NCI-H69 (cell line): ENCODE data around the gene KMT2A.
"Not testable (repeated sequence)": the region's sequence is repeated elsewhere in the genome, so short reads cannot be mapped to it uniquely, and the experiment has no call there.

ENCODE experiments used
- DNase-seq: peaks from one replicate; lab custom pipeline; 2025; lab: John Stamatoyannopoulos, UW

KMT2A gene

DNA sequence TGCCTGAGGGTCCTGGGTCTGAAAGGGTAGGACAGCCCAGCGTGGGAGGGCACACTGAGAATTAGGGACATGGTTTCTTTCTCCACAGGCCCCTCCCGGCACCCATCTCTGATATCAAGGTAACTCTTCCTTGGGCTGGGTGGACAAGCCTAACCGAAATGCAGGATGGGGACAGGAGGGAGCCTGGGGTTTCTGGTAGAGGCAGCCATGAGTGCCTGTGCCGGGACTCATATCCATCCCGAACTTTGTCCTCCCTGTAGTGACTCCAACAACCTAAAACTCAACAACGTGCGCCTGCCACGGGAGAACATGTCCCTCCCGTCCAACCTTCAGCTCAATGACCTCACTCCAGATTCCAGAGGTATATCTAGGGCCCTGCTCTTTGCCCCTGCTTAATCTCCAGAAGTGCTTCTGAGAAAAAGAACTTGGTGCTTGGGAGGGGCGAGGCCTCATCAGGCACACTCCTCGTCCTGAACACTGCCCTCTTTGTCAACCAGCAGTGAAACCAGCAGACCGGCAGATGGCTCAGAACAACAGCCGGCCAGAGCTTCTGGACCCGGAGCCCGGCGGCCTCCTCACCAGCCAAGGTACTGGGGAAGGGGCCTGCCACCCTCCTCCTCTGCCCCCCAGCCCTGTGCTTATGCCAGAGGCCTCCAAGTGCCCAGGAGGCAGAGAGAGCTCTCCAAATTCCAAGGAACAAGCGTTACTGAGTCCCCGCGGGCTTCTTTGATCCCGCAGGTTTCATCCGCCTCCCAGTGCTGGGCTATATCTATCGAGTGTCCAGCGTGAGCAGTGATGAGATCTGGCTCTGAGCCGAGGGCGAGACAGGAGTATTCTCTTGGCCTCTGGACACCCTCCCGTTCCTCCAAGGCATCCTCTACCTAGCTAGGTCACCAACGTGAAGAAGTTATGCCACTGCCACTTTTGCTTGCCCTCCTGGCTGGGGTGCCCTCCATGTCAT, 97.8 kb downstream of the KMT2A start:
- DNase-seq, result no peak

DNA sequence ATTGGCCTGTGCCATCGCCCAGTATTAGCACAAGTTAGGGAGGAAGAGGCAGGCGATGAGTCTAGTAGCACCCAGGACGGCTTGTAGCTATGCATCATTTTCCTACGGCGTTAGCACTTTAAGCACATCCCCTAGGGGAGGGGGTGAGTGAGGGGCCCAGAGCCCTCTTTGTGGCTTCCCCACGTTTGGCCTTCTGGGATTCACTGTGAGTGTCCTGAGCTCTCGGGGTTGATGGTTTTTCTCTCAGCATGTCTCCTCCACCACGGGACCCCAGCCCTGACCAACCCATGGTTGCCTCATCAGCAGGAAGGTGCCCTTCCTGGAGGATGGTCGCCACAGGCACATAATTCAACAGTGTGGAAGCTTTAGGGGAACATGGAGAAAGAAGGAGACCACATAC, 99.0 kb downstream of the KMT2A start:
- no peak for DNase-seq

DNA sequence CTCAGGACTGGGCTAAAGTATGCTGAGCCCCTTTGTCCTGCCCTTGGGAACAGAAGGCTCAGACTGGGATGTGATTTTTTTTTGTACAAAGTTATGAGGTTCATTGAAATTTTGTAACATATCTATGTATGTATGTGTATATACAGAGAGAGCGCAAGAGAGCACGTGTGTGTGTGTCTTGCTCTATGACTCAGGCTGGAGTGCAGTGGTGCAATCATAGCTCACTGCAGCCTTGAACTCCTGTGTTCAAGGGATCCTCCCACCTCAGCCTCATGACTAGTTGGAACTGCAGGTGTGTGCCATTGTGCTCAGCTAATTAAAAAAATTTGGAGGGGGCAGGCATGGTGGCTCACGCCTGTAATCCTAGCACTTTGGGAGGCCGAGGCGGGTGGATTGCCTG, 100.4 kb downstream of the KMT2A start:
- no peak for DNase-seq

DNA sequence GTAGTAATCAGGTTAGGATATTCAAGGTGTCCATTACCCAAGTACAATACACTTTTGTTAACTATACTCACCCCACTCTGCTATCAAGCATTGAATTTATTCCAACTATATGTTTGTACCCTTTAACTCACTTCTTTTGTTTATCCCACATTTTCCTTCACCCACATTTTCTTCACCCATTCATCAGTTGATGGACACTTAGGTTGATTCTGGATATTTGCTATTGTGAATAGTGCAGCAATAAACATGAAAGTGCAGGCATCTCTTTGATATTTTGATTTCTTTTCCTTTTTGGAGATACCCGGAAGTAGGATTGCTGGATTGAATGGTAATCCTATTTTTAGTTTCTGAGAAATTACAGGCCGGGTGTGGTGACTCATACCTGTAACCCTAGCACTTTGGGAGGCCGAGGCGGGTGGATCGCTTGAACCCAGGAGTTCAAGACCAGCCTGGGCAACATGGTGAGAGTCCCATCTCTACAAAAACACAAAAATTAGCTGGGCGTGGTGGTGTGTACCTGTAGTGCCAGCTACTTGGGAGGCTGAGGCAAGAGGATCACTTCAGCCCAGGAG, 101.2 kb downstream of the KMT2A start:
- no peak for DNase-seq

DNA sequence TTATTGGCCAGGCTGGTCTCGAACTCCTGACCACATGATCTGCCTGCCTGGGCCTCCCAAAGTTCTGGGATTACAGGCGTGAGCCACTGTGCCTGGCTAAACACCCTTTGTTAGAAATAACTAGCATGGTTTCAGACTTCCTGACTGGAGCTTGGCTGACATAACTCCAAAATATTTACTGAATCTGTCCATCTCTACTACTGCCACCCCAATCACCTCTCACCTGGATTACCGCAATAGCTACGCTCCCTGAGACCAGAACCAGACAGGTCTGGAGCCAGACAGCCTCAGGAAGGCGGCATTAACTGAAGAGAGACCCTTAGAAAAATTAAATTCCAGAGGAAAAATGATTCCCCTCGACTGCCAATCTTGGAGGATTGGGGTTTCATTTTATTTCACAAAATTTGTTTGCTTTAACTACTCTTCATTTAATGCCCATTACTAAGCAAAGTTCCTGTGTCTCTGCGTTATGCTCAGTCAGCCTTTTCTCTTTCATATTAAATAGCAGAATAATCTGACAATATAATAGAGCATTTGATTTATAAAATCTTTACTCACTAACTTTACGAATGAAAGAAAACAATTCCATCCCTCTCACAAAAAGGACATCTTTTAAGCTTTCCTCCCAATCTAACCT, 107.8 kb downstream of the KMT2A start:
- DNase-seq, result no peak

DNA sequence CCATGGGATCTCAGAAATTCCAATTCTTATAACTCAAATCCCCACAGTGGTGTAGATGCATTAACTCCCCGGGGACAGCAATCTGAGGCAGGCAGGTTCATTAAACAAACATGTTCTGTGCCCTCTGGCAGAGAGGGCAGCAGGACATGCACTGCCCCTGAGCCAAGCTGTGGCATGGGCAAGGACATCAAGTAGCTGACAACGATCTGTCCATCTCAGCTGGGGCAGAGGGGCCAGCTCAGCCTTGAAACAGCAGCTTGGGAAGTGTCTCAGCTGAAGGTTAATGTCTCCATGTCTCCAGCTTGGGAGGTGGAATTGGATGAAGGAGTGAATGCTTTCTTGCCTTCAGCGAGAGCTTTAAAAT, 108.3 kb downstream of the KMT2A start:
- no peak for DNase-seq

DNA sequence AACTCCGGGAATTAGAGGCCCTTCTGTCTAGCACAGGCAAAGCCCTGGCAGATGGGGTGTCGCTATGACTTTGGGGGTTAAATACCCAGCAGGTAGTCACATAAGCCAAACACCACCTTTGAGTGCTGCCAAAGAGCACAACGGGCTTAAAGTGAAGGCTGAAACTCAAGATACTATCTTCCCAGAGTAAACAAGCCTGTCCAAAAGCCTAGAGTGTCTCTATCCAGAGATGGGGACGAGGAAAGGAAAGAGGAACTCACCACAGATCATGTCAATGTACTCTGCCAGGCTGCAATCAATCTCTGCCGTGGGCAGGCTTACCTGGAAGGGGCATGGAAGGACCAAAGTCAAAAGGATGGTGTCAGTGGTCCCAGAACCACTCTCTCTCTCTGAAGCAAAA, 109.2 kb downstream of the KMT2A start:
- no peak for DNase-seq

DNA sequence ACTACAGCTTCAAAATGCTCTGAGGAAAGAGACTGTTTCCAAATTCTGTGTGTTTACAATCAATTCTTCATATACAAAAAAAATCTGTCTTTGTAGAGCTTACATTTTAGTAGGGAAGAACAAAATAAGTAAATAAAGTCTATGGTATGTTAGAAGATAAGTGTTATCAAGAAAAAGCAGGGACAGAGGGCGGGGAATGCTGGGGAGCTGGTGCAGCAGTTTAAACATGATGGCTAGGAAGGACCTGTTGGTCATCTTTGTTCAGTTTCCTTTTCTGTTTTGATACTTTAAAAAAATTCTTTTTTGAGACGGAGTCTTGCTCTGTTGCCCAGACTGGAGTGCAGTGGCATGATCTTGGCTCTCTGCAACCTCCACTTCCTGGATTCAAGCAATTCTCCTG, 110.8 kb downstream of the KMT2A start:
- no peak for DNase-seq

DNA sequence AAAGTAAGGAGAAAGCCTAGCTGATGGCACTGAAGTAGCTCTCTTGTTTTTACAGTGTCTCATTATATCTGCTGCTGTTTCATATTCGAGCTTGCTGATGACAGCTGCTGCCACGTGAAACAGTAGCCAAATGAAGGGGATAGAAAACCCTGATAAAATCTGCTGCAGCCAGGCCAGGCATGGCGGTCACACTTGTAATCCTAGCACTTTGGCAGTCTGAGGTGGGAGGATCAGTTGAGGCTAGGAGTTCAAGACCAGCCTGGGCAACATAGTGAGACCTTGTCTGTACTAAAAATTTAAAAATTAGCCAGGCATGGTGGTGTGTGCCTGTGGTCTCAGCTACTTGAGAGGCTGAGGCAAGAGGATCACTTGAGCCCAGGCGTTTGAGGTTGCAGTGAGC, 116.0 kb downstream of the KMT2A start:
- no peak for DNase-seq

DNA sequence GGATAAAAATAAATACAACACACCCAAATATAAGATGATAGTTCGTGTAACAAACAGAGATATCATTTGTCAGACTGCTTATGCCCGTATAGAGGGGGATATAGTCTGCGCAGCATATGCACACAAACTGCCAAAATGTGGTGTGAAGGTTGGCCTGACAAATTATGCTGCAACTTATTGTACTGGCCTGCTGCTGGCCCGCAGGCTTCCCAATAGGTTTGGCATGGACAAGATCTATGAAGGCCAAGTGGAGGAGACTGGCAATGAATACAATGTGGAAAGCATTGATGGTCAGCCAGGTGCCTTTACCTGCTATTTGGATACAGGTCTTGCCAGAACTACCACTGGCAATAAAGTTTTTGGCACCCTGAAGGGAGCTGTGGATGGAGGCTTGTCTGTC, 124.5 kb downstream of the KMT2A start:
- no peak for DNase-seq

DNA sequence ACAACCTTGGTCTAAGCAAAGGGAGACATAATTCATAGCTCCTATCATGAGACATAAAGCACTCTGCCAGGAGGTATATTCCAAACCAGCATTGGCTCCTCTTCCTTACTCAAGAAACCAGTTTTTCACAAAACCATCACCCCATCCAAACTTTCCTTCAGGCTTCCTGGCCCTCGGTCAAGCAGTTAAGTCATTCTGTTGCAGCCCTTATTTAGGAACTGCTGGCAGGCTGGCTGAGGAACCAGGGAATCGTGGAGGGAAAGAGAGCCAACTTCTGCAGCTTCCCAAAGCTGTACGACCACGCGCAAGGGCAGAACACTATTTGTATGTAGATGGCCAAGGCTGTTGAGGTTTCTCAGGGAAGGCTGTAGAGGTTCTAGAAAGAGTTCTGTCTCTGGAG, 128.8 kb downstream of the KMT2A start:
- DNase-seq, result no peak

DNA sequence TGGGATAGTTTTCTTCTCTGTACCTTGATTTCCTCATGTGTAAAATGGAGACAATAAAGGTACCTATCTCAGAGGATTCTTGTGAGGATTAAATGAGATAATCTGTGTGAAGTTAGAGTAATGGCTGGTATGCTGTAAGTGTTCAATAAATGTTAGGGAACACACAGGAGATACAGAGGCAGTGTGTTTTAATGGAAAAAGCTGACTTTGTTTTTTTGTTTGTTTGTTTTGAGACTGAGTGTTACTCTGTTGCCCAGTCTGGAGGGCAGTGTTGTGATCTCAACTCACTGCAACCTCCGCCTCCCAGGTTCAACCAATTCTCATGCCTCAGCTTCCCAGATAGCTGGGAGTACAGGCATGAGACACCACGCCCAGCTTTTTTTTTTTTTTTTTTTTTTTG, 133.4 kb downstream of the KMT2A start:
- DNase-seq, result no peak

DNA sequence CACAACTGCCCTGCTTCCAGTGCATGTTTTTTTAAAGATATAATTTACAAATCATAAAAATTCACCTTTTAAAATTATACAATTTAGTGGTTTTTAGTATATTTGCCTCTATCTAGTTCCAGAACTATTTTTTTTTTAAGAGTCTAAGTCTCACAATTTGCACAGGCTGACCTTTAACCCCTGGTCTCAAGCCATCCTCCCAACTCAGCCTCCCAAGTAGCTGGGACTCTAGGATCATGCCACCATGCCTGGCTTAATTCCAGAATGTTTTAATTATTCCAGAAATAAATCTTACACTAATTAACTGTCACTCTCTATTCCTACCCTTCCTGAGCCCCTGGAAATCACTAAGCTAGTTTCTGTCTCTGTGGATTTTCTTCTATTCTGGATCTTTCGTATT, 134.5 kb downstream of the KMT2A start:
- peak; percentile 6 for DNase-seq

DNA sequence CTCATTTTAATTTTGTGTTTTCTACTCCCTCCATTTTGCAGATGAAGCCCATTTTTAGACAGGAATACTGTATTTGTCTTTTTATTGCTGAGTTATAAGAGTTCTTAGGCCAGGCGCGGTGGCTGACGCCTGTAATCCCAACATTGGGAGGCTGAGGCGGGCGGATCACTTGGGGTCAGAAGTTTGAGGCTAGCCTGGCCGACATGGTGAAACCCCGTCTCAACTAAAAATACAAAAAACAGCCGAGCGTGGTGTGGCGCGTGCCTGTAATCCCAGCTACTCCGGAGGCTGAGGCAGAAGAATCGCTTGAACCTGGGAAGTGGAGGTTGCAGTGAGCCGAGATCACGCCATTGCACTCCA, 135.4 kb downstream of the KMT2A start:
- DNase-seq, result not testable (repeated sequence)

DNA sequence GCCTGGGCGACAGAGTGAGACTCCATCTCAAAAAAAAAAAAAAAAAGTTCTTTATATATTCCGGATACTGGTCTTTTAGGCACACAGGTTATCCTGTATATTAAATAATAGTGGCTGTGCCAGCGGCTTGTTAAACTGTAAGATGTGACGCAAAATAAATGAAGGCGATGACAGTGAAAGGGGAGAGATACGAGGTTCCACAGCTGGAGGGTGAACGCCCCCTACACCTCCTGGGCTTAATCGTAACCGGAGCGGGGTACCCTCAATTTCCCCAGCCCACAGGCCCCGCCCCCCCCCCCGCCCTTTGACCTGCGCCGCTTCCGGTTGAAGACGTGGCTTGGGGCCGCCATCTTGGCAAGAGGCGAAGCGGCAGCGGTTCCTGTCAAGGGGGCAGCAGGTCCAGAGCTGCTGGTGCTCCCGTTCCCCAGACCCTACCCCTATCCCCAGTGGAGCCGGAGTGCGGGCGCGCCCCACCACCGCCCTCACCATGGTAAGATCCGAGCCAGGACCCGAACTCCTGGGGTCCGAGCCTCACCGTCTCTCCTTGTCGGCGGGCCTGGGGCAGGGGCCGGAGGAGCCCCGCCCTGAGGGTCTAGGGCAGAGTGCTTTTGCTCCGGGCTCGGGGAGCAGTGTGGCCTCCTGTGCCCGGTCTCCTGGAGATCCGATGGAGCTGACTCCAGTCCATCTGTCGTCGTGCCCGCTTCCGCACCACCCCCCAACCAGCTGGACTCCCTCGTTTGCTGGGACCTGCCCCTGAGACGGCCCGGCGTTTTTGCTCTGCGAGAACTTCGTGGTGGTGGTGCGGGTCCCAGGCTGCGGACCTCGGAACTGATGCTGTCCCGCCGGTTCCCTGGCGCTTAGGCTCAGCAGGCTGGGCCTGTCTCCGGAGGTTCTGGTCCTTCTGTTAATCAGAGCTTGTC, 136.0 kb downstream of the KMT2A start, which contains the start of gene ARCN1:
Gene ARCN1, plus strand, starts transcription at position 349 of the 920 bp plus-strand sequence. Its CDS starts 139 bp downstream, at position 488.
- peak; percentile 87 for DNase-seq

DNA sequence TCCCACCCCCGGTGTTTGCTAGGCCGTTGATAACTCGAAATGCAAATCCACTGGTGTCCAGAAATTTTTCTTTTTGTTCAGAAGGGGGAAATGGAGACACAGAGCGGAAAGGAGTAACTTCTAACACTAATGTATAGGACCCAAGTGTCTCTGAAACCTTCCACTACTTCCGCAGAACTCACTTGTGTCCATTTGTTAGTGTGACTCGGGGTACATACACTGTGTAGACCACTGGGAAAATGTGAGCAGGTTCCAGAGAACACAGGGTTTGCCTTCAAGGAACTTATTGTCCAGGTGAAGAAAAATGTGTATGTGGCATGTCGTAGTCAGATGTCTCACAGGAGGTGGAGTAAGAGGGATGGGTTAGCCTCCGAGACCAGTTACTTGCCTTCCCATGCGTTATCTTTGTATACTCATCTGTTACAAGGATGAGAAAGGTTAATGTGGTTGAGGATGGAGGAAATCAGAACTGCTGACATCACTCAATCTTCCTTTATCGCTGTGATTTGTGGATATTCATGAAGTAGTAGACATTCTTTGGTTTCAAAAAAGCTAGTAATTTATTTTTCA, 136.8 kb downstream of the KMT2A start:
- peak; percentile 51 for DNase-seq

DNA sequence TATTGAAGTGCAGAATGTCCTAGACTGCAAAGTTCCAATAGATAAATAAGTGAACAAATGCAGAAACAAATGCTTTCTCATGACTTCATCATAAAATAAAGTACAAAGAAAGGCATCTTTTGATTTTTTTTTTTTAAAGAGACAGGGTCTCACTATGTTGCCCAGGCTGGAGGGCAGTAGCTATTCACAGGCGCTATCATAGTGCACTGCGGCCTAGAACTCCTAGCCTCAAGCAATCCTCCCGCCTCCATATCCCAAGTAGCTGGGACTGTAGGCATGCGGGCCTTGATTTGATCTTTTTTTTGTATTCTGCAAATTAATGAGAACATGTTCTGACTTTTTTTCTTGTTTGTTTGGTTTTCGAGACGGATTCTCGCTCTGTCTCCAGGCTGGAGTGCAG, 138.3 kb downstream of the KMT2A start:
- DNase-seq, result no peak
